GM13977 (cell line): ENCODE measurements around the gene UFD1.

Experiments used
- DNase-seq: peaks from one replicate; pipeline ENCODE4 v3.0.0; 2012; ENCODE audit warnings: low spot score
- in situ Hi-C: fragments of 300-500 bp; cut with MboI; formaldehyde crosslinking; loops from one replicate; pipeline ENCODE4 v1.12.0; 2022; ENCODE audit warnings: low sequenced_read_pairs, low pct_unique_long_range_greater_than_20kb, mixed read lengths, inconsistent platforms; ENCODE audit not compliant: unreplicated experiment
- TF ChIP-seq, protein P1 (sequence below): IDR thresholded peaks from 2 replicates; pipeline ENCODE4 v1.5.1; 2012; ENCODE audit warnings: mild to moderate bottlenecking, control low read depth; ENCODE audit not compliant: insufficient read depth; ENCODE audit errors: extremely low read depth, missing control alignments

The UFD1 gene

DNA sequence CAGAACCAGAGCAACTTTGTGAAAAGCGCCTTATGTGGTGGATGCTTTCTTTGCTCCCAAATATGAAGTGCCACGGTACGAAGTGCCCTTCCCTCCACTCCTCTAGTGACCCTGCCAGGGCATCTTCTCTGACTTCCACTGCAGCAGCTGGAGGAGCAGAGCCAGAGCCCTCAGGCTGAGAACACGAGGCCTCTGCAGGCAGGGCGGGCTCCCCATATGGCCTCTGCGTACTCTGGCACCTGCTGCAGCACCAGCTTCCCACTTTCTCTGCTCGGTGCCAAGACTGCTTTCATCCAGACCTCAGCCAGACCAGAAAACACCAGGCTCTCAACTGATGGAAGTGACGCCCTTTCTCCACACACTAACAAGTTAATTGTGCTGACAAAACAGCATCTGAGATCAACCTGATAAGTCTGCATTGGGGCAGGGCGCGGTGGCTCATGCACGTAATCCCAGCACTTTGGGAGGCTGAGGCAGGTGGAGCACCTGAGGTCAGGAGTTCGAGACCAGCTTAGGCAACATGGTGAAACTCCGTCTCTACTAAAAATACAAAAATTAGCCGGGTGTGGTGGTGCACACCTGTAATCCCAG is 12.8 kb downstream of the UFD1 start:
- in situ Hi-C loops, result no loop called here
- TF ChIP-seq, protein P1, sequence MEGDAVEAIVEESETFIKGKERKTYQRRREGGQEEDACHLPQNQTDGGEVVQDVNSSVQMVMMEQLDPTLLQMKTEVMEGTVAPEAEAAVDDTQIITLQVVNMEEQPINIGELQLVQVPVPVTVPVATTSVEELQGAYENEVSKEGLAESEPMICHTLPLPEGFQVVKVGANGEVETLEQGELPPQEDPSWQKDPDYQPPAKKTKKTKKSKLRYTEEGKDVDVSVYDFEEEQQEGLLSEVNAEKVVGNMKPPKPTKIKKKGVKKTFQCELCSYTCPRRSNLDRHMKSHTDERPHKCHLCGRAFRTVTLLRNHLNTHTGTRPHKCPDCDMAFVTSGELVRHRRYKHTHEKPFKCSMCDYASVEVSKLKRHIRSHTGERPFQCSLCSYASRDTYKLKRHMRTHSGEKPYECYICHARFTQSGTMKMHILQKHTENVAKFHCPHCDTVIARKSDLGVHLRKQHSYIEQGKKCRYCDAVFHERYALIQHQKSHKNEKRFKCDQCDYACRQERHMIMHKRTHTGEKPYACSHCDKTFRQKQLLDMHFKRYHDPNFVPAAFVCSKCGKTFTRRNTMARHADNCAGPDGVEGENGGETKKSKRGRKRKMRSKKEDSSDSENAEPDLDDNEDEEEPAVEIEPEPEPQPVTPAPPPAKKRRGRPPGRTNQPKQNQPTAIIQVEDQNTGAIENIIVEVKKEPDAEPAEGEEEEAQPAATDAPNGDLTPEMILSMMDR, result no peak
- no peak for DNase-seq

DNA sequence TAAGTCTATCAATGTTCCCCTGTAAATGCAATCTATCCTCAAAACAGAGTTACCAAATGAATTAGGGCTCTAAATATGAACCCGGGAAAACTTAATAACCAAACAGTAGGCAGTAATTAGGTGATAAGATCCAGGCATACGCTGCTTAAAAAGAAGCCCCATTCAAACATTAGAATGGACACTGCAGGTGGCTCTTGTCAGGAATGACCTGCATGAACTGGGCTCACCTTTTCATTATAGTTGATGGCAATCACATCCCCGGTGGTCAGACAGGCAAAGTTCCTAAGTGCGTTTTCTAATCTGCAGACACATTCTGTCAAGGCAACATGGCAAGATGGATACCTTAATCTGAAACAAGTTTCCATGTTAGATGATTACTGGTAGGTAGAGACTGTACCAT is 14.0 kb downstream of the UFD1 start:
- DNase-seq, result no peak
- in situ Hi-C loops, result no loop called here
- TF ChIP-seq, protein P1, result no peak

DNA sequence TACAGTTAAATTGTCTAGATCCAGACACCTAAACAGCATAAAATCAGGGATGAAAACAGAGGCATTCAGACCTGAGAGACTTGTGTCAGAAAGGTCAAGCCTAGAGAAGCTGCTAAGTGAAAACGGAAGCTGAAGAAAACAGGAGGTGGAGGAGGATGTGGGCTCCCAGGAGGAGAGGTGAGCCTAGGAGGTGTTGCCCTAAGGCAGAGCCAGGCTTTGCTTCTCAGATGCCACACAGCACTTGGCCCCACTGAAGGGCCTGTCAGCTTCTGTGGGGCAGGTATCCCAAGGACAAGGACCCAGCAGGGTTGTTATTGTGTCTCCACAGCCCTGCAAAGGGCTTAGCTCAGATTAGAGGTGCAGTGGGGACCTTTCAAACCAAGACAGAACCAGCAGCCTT is 14.4 kb downstream of the UFD1 start:
- DNase-seq, result no peak
- TF ChIP-seq, protein P1, result no peak
- in situ Hi-C loops, result no loop called here

DNA sequence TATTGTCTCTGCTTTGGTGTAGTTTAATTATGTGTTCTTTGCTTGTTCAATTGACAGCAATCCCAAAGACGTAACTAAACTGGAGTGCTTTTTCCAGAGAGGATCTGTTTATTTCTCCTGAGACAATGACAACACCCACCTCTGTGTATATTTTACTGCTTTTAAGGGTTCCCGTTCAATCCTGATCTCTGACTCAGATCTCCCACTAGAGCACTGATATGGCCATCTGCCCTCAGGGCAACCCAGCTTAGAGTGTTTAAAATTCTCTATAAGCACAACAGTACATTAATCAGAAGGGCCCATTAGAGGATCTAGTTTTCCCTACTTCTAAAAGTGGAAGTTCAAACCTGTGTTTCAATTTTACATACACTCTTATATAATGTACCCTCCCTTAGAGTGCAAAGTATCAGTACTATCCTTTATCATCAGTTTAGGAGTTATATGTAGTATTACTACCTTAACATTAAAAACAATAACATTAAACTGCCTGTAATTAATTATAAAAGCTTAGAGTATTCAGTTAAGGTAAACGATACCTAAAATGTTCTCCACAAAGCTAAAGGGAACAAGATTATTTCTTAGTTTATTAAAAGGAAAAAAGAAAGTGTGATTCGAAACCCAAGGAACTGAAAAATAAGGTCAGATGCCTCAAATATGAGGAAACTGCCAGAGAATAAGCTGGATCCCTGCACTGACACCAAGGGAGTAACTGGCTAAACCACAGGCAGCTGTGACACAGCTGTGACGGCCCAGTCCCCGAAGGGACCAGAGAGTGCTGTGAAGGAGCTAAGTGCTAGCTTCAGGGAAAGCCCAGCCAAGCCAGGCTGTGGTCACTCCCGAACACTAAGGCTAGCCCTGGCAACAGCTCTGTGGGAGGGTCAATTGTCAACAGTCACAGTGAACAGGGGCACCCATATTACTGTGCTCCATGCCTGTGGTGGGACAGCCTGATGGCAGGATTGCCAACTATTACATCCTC is 15.2 kb downstream of the UFD1 start:
- in situ Hi-C loops, result no loop called here
- no peak for DNase-seq
- TF ChIP-seq, protein P1, result no peak

DNA sequence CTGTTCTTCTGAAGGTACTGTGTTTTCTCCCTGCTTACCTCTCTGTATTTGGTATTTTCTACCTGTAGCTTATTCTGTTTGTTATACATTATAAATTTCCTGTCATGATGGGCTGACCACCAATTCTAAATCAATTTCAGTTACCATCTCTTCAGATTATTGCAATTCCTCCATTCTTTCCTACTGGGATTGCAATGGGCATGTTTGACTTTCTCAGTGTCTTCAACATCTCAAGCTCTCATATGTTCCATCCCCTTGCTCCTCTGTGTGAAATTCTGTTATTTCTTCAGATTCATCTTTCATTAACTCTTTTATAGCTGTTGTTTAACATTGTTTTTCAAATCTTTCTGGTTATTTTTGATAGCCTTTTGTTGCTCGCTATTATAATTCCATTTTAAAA is 16.0 kb downstream of the UFD1 start:
- TF ChIP-seq, protein P1, result no peak
- in situ Hi-C loops, result no loop called here
- DNase-seq, result no peak

DNA sequence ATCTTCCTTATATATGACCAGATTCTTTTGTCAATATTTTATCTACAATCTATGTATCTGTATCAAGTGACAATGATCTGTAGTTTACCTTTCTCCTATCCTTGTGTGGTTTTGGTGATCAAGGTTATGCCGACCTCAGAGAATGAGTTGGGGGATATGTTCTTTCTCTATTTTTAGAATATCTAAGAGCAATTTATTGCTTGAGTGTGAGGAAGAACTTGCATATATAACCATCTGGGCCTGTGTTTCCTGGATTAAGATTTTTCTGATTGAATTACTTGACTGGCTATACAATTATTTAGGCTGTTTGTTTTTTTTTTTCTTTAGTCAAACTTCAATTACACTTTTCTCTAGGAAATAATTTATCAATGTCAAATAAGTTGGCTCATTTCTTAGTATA is 17.5 kb downstream of the UFD1 start:
- TF ChIP-seq, protein P1, result no peak
- no peak for DNase-seq
- in situ Hi-C loops, result no loop called here
